Uterus (tissue), 4 donors: ENCODE results near the gene GALNT7. TPM values are rescaled to one million over a fixed set of nuclear protein-coding genes. Genes with fewer than 3 reads are reported as not detected.

Source experiments
- DNase-seq, 2 donors: peaks; one replicate each; pipeline ENCODE4 v3.0.0-alpha.2; 2019 to 2020
- H3K27ac ChIP-seq, 2 donors: fragments of 200-600 bp; sonication (generic); 1 replicate in 1 of 2; 2 replicates in 1 of 2; pipeline ENCODE4 v1.5.1; 2016 to 2018
- H3K27me3 ChIP-seq, 2 donors: fragments of 200-600 bp; sonication (generic); one replicate each; pipeline ENCODE4 v1.5.1; 2018 to 2019; ENCODE audit warnings: control low read depth in 1 of 2
- H3K36me3 ChIP-seq, 2 donors: fragments of 200-600 bp; sonication (generic); one replicate each; pipeline ENCODE4 v1.5.1; 2019; ENCODE audit warnings: control low read depth in 1 of 2
- H3K4me1 ChIP-seq, 2 donors: fragments of 200-600 bp; sonication (generic); one replicate each; pipeline ENCODE4 v1.5.1; 2018 to 2019; ENCODE audit warnings: control low read depth in 1 of 2
- H3K4me3 ChIP-seq, 2 donors: fragments of 200-600 bp; sonication (generic); 1 replicate in 1 of 2; 2 replicates in 1 of 2; pipeline ENCODE4 v1.5.1; 2018 to 2019; ENCODE audit warnings: mild to moderate bottlenecking in 1 of 2
- H3K9me3 ChIP-seq, 2 donors: fragments of 200-600 bp; sonication (generic); one replicate each; pipeline ENCODE4 v1.5.1; 2019; ENCODE audit warnings: control low read depth in 1 of 2
- POLR2A ChIP-seq, 2 donors: fragments of 450-650 bp; IDR thresholded peaks; one replicate each; pipeline ENCODE4 v1.6.1; 2016; ENCODE audit warnings: antibody characterized with exemption in 2 of 2, mild to moderate bottlenecking in 1 of 2, moderate library complexity in 1 of 2
- intact Hi-C: fragments of 100-400 bp; cut with DNase I; formaldehyde crosslinking; loops from one replicate; pipeline ENCODE4 v1.15.1; 2023; ENCODE audit warnings: low total_unique reads
- total RNA-seq, 4 donors: library from RNA; depleted of rRNA in 3 of 4; stranded (reverse); fragments of >200 nt in 3 of 4; gene quantifications; one replicate each; pipeline versions ENCODE4 v1.1.0 to v1.2.4, GENCODE V29; 2014 to 2023
- TF ChIP-seq, protein P1 (sequence below), 4 experiments: fragments of 200-600 bp in 2 of 4; fragments of 450-650 bp in 2 of 4; sonication (generic) in 2 of 4; IDR thresholded peaks; one replicate each; pipeline ENCODE4 v1.5.1; 2016 to 2019; ENCODE audit warnings: antibody characterized with exemption in 4 of 4, mild to moderate bottlenecking in 2 of 4, moderate library complexity in 1 of 4
- donor health status: DM: yes; HTN: yes; CAD: no.

The GALNT7 gene
- total RNA-seq, 4 donors from 2014 or later, result 7.7 to 48.2 (median 19.2) TPM

DNA sequence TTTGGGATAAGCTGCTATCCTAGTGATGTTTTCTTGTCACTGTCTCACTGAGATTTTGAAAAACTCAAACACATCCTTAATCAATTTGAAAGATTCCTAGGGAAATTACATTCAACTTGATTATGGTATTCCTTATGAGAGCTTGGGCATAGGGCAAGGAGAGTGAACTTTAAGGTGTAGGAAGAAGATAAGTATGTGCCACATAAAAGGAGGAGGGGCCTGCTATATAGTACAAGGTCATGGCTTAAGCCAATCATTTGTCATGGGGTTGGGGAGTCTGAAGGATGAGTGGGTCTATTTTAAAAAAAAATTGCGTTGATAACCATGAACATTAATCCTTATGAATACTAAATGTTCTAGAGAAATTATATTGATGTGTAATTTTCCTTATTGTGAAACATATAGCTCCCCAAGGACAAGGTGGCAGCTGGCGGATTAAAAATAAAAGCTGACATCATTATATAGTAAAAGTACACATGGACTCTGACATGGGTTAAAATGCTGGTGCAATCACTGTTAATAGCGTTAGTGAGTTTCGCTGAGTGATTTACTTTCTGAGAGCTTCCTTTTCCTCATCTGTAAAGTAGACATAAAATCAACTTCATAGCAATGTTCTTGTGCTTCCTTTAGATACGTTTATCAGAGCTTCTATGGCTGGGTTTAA is 17.4 kb downstream of the GALNT7 start:
- H3K9me3 ChIP-seq, result no peaks in the 10 kb centered on the region
- TF ChIP-seq, protein P1, sequence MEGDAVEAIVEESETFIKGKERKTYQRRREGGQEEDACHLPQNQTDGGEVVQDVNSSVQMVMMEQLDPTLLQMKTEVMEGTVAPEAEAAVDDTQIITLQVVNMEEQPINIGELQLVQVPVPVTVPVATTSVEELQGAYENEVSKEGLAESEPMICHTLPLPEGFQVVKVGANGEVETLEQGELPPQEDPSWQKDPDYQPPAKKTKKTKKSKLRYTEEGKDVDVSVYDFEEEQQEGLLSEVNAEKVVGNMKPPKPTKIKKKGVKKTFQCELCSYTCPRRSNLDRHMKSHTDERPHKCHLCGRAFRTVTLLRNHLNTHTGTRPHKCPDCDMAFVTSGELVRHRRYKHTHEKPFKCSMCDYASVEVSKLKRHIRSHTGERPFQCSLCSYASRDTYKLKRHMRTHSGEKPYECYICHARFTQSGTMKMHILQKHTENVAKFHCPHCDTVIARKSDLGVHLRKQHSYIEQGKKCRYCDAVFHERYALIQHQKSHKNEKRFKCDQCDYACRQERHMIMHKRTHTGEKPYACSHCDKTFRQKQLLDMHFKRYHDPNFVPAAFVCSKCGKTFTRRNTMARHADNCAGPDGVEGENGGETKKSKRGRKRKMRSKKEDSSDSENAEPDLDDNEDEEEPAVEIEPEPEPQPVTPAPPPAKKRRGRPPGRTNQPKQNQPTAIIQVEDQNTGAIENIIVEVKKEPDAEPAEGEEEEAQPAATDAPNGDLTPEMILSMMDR (IDR thresholded peaks at IDR 0.05), result no peak
- no peak for TF ChIP-seq POLR2A (IDR thresholded peaks at IDR 0.05)
- no peak overlapping the region for H3K4me3 ChIP-seq
- H3K4me1 ChIP-seq, result no peaks in the 10 kb centered on the region
- H3K27me3 ChIP-seq, result no peaks in the 10 kb centered on the region
- no peak overlapping the region for H3K27ac ChIP-seq
- intact Hi-C loops, result no loop called here
- no peaks in the 10 kb centered on the region for H3K36me3 ChIP-seq
- no peak for DNase-seq

DNA sequence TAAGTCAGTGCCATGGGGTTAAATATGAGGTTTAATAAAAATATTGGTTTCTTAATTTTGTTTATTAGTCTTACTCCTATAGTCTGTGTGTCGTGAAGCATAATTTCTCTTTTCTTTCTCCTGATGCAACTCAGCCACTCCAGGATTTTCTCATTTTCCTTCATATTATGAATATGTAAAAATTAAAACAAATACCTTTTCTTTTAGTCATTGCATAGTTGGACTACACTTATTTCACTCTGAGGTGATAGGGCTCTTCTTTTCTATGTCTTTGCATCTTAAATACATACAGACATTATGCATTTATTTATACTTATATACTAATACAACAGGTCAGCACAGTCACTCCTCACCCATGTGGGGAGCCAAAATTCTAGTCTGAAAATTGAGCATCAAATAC is 19.1 kb downstream of the GALNT7 start:
- H3K4me3 ChIP-seq, result no peak overlapping the region
- no peaks in the 10 kb centered on the region for H3K36me3 ChIP-seq
- no peaks in the 10 kb centered on the region for H3K4me1 ChIP-seq
- no peaks in the 10 kb centered on the region for H3K9me3 ChIP-seq
- TF ChIP-seq, protein P1 (IDR thresholded peaks at IDR 0.05), result no peak
- no peak for TF ChIP-seq POLR2A (IDR thresholded peaks at IDR 0.05)
- no peaks in the 10 kb centered on the region for H3K27me3 ChIP-seq
- no peak overlapping the region for H3K27ac ChIP-seq
- no peak for DNase-seq
- intact Hi-C loops, result no loop called here

DNA sequence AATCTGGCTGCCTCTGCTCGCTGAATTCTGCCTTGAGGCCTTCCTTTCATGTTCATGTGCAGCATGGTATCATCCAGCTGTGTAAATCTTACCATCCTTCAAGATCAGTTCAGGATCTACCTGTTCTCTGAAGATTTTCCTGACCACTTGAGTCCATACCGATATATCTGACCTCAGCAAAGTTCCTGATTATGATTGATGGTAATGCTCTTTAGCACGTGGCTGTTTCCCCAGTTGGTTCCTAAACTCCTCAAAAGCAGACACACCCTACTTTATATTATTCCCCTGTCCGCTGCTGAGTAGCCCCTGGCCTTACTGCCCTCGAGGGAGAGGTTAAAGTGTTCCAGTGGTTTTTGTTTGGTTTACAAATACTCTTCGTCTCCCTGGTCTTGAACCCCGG is 20.0 kb downstream of the GALNT7 start:
- Histone ChIP-seq H3K4me1 (no peaks in the 10 kb centered on the region), H3K27me3 (no peaks in the 10 kb centered on the region), H3K27ac (no peak overlapping the region), H3K9me3 (no peaks in the 10 kb centered on the region), H3K36me3 (no peaks in the 10 kb centered on the region), H3K4me3 (no peak overlapping the region)
- intact Hi-C loops, result no loop called here
- DNase-seq, result no peak
- TF ChIP-seq POLR2A (IDR thresholded peaks at IDR 0.05), result no peak

DNA sequence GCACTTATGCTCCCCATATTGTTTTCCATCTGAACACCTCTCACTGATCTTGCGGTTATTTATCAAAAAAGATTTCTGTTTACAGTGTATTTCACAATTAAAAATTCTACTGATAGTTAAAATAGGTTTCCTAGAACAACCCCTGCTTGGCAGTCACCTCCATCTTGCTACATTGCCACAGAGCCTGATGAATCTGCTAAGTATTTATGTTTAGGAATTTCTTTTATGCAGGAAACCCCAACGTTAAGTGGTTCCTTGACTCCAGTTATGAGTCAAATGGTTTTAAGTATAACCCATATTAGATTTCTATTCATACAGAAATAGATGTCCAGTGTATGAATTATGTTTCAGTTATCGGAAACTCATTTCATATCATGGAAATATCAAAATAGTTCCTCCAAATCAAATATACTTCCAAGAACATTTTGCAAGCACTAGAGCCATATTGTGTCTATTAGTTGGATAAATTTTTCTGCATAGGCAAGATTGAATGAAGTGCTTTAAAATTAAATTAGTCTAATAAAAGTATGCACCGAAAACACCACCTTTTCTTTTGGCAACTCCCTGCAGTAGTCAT is 20.6 kb downstream of the GALNT7 start:
- Histone ChIP-seq H3K9me3 (no peaks in the 10 kb centered on the region), H3K27ac (no peak overlapping the region), H3K4me3 (no peak overlapping the region), H3K27me3 (no peaks in the 10 kb centered on the region), H3K4me1 (no peaks in the 10 kb centered on the region), H3K36me3 (no peaks in the 10 kb centered on the region)
- no peak for DNase-seq
- intact Hi-C loops, result no loop called here
- TF ChIP-seq, protein P1 (IDR thresholded peaks at IDR 0.05), result no peak
- no peak for TF ChIP-seq POLR2A (IDR thresholded peaks at IDR 0.05)

DNA sequence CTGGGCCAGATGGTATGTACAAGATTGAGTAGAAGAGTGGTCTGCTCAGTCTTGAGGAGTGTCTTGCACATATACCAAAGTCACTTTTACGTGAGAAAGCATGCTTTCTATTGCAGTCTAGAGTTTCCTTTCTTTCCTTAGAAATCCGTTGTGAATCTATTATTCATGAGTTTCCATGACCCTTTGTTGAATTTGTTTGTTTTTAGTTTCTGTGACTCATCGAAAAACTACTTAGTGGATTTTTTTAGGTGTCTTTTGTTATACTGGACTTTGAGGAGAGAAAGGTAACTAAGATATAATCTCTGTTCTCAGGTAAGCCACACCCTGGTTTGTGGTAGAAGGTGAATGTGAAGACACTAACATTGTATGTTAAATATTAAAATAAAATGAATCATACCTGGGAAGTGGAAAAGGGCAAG is 23.0 kb downstream of the GALNT7 start:
- H3K27me3 ChIP-seq, result no peaks in the 10 kb centered on the region
- intact Hi-C loops, result no loop called here
- H3K9me3 ChIP-seq, result no peaks in the 10 kb centered on the region
- TF ChIP-seq POLR2A (IDR thresholded peaks at IDR 0.05), result no peak
- TF ChIP-seq, protein P1 (IDR thresholded peaks at IDR 0.05), result no peak
- no peak overlapping the region for H3K4me3 ChIP-seq
- H3K4me1 ChIP-seq, result no peaks in the 10 kb centered on the region
- H3K36me3 ChIP-seq, result no peaks in the 10 kb centered on the region
- no peak overlapping the region for H3K27ac ChIP-seq
- no peak for DNase-seq
